MCF 10A (cell line): ENCODE data around the gene FAM9A. TPM values are rescaled to one million over a fixed set of nuclear protein-coding genes. Genes with fewer than 3 reads are reported as not detected.
A peak's percentile ranks its signal among the peaks of the same experiment; 100 is the strongest.

Experiments
- BruUV-seq: library from RNA; stranded (reverse); fragments of 400-500 nt; replicated peaks from 2 replicates; lab custom pipeline; 2021; lab: Mats Ljungman, UMichigan
- CTCF ChIA-PET: fragments of 300-600 bp; sonication (Branson Sonifier 250); formaldehyde crosslinking; extraction: SDS; loops from one replicate; lab custom pipeline; 2021; ENCODE audit warnings: antibody characterized with exemption, inconsistent platforms; lab: Yijun Ruan, JAX
- POLR2A ChIA-PET: fragments of 300-600, 350-650 bp; sonication (Branson Sonifier 250); formaldehyde crosslinking; extraction: SDS; loops from one replicate; lab custom pipeline; 2020; ENCODE audit warnings: antibody characterized with exemption, inconsistent platforms; lab: Yijun Ruan, JAX
- DNase-seq: peaks from one replicate; pipeline ENCODE4 v3.0.0-alpha.2; 2018; ENCODE audit not compliant: unreplicated experiment
- H3K27ac Mint-ChIP-seq: one replicate; pipeline ENCODE4 v1.8.0; 2022; ENCODE audit warnings: mild to moderate bottlenecking, low read depth, mixed read lengths; ENCODE audit not compliant: unreplicated experiment
- H3K27me3 Mint-ChIP-seq: one replicate; pipeline ENCODE4 v1.8.0; 2022; ENCODE audit warnings: mixed read lengths; ENCODE audit not compliant: insufficient read depth, unreplicated experiment
- H3K36me3 Mint-ChIP-seq: one replicate; pipeline ENCODE4 v1.8.0; 2022; ENCODE audit warnings: mild to moderate bottlenecking, moderate library complexity, mixed read lengths; ENCODE audit not compliant: insufficient read depth, unreplicated experiment
- H3K4me1 Mint-ChIP-seq: one replicate; pipeline ENCODE4 v1.8.0; 2022; ENCODE audit warnings: mixed read lengths; ENCODE audit not compliant: insufficient read depth, unreplicated experiment
- H3K4me3 Mint-ChIP-seq: one replicate; pipeline ENCODE4 v1.8.0; 2022; ENCODE audit warnings: mild to moderate bottlenecking, moderate library complexity, mixed read lengths; ENCODE audit not compliant: unreplicated experiment
- H3K9me3 Mint-ChIP-seq: one replicate; pipeline ENCODE4 v1.8.0; 2022; ENCODE audit warnings: mixed read lengths; ENCODE audit not compliant: unreplicated experiment
- intact Hi-C: fragments of 100-400 bp; cut with micrococcal nuclease; formaldehyde crosslinking; loops from 2 replicates; pipeline ENCODE4 v1.14.1; 2022
- total RNA-seq: library from RNA; stranded (reverse); gene quantifications from 2 replicates; pipeline ENCODE4 v1.2.3, GENCODE V29; 2022
- TF ChIP-seq, protein P1 (sequence below): fragments of 200-600 bp; IDR thresholded peaks from one replicate; pipeline ENCODE4 v1.8.0; 2022; ENCODE audit warnings: antibody characterized with exemption, mild to moderate bottlenecking; ENCODE audit not compliant: unreplicated experiment

The FAM9A gene
- total RNA-seq, 1 experiment from 2014 or later: not detected

DNA sequence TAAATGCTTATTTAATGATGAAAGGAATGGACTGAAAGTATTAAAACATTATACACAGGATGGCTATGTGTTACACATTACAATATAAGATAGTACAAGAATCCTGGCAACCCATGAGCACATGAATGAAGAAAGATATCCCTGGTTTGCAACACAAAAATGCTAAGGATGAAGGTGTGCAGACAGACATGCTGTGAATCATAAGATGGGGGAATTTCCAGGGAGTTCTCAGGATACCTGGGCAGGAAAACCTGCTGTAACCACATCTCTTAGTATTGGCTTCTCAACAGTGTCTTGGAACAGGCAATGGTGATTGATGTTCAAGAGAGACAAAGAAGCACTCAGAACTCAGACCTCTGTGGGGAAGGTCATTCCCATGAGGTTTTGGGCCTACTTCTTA is 45.4 kb downstream of the FAM9A start:
- intact Hi-C loops: no loop called here
- BruUV-seq: no TSS peak
- H3K9me3 Mint-ChIP-seq: peaks cover 27% of the 10 kb centered on the region
- H3K27me3 Mint-ChIP-seq: peaks cover 11% of the 10 kb centered on the region
- DNase-seq: no peak
- H3K36me3 Mint-ChIP-seq: peaks cover 6% of the 10 kb centered on the region
- ChIA-PET CTCF (interaction anchor here (0.5 to 1.6 kb wide), 6 partner anchors 11 to 744 kb away, joined by 3 to 7 read pairs (median 3); no protein-coding TSS in a partner anchor), POLR2A (no interaction called here)
- H3K4me3 Mint-ChIP-seq: no peak overlapping the region
- TF ChIP-seq, protein P1, sequence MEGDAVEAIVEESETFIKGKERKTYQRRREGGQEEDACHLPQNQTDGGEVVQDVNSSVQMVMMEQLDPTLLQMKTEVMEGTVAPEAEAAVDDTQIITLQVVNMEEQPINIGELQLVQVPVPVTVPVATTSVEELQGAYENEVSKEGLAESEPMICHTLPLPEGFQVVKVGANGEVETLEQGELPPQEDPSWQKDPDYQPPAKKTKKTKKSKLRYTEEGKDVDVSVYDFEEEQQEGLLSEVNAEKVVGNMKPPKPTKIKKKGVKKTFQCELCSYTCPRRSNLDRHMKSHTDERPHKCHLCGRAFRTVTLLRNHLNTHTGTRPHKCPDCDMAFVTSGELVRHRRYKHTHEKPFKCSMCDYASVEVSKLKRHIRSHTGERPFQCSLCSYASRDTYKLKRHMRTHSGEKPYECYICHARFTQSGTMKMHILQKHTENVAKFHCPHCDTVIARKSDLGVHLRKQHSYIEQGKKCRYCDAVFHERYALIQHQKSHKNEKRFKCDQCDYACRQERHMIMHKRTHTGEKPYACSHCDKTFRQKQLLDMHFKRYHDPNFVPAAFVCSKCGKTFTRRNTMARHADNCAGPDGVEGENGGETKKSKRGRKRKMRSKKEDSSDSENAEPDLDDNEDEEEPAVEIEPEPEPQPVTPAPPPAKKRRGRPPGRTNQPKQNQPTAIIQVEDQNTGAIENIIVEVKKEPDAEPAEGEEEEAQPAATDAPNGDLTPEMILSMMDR: no peak
- no peaks in the 10 kb centered on the region for H3K4me1 Mint-ChIP-seq
- H3K27ac Mint-ChIP-seq: no peak overlapping the region

GRCh38 chrX:8755116-8755515 is 46.1 kb downstream of the FAM9A start:
- H3K36me3 Mint-ChIP-seq: peaks cover 6% of the 10 kb centered on the region
- no peak for DNase-seq
- no peaks in the 10 kb centered on the region for H3K4me1 Mint-ChIP-seq
- no TSS peak for BruUV-seq
- CTCF ChIA-PET: interaction anchor here (0.7 to 1.6 kb wide), 4 partner anchors 11 to 61 kb away, joined by 3 to 7 read pairs (median 3); no protein-coding TSS in a partner anchor
- H3K4me3 Mint-ChIP-seq: no peak overlapping the region
- H3K9me3 Mint-ChIP-seq: peaks cover 27% of the 10 kb centered on the region
- H3K27ac Mint-ChIP-seq: no peak overlapping the region
- intact Hi-C loops: no loop called here
- H3K27me3 Mint-ChIP-seq: peaks cover 11% of the 10 kb centered on the region
- TF ChIP-seq, protein P1: no peak
- POLR2A ChIA-PET: no interaction called here

DNA sequence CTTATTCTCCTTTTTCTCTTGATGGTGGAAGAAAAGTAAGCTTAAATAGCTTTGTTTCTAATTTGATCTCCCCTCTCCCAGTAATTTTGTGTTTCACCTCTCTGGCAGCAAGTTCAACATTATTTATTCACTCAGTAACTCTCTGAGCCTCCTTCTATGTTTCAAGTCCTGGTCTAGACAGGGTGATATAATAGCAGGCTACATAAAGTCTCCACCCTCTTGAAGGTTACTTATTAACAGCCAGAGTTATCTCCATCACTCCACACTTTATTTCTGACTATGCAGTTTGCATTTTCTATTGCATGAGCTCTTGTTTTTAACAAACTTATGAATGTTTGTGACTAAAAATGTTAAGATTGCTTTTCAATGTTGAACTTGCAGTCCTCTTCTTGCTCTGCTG is 51.5 kb downstream of the FAM9A start:
- no peak for DNase-seq
- Mint-ChIP-seq H3K4me3 (no peak overlapping the region), H3K4me1 (no peaks in the 10 kb centered on the region), H3K27me3 (peaks cover 11% of the 10 kb centered on the region), H3K36me3 (no peaks in the 10 kb centered on the region), H3K27ac (no peak overlapping the region), H3K9me3 (peaks cover 12% of the 10 kb centered on the region)
- no TSS peak for BruUV-seq
- POLR2A ChIA-PET: interaction anchor here (0.6 kb wide), 1 partner anchor 1850 kb away, joined by 6 read pairs; no protein-coding TSS in a partner anchor
- CTCF ChIA-PET: interaction anchor here (0.6 to 4.8 kb wide), 16 partner anchors 11 to 973 kb away, joined by 3 to 31 read pairs (median 4); no protein-coding TSS in a partner anchor
- TF ChIP-seq, protein P1: no peak
- intact Hi-C loops: loop anchor here (1.0 to 10.0 kb wide), 3 partner anchors 66 to 1235 kb away; no protein-coding TSS in a partner anchor

DNA sequence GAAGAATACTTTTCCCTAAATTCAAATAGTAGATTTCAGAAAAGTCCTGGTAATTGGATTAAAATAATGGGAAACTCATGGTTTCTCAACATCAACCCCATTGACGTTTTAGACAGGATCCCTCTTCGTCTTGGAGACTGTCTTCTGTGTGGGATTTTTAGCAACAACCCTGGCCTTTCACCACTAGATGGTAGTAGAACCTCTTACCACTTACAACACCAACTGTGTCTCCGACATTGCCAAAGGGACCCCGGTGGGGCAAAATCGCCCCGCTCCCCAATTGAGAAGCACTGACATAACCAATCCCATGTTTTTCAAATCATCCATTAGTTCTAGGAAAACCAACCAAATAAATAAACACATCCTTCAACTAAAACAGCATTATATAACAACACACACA is 52.3 kb downstream of the FAM9A start:
- Mint-ChIP-seq H3K27ac (no peak overlapping the region), H3K4me1 (no peaks in the 10 kb centered on the region), H3K27me3 (peaks cover 7% of the 10 kb centered on the region), H3K36me3 (no peaks in the 10 kb centered on the region), H3K4me3 (no peak overlapping the region), H3K9me3 (peaks cover 5% of the 10 kb centered on the region)
- intact Hi-C loops: loop anchor here (1.0 to 10.0 kb wide), 3 partner anchors 66 to 1236 kb away; no protein-coding TSS in a partner anchor
- ChIA-PET POLR2A (no interaction called here), CTCF (interaction anchor here (0.6 to 4.8 kb wide), 7 partner anchors 10 to 961 kb away, joined by 3 to 31 read pairs (median 4); no protein-coding TSS in a partner anchor)
- no TSS peak for BruUV-seq
- TF ChIP-seq, protein P1: peak; percentile 43
- DNase-seq: peak; percentile 43
